HG03135 (cell line): ENCODE data around the gene LYSMD2.

ENCODE experiments used
- ATAC-seq: cut with Tn5 transposase; IDR thresholded peaks from one replicate; pipeline ENCODE4 v1.9.1; 2021; ENCODE audit warnings: mild to moderate bottlenecking, moderate library complexity; ENCODE audit not compliant: unreplicated experiment

LYSMD2 gene

DNA sequence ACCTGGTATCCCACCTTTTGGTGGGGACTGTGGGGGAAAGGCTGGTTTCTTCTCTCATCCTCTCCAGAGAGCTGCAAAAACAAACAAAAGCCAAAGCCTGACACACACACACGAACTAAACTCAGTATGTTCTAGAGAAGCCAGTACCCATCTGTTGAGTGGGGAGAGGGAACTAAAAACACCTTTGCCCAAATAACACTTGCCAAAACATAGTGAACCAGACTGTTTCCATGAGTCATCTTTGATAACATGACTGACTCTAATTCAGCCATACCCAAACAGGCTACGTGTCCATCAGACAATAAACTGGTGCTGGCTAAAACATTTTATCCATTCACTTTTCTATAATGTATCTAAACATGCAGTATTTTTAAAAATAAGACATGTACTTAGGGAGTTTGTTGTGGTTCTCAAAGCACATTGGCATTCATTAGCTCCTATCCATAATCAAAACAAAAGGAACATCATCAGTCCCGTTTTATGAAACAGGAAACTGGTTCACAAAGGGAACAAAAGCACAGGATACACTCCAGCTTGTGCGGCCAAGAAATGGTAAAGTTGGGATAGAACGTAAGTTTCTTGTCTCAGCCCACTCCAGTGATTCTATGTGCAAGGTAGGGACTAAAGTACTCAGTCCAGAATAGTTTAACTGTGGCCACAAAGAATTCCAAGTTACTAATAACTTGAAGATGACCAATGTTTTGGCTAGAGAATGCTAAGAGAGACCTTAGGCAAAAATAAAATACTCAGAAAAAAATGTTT, 16.1 kb downstream of the LYSMD2 start:
- no peak for ATAC-seq

DNA sequence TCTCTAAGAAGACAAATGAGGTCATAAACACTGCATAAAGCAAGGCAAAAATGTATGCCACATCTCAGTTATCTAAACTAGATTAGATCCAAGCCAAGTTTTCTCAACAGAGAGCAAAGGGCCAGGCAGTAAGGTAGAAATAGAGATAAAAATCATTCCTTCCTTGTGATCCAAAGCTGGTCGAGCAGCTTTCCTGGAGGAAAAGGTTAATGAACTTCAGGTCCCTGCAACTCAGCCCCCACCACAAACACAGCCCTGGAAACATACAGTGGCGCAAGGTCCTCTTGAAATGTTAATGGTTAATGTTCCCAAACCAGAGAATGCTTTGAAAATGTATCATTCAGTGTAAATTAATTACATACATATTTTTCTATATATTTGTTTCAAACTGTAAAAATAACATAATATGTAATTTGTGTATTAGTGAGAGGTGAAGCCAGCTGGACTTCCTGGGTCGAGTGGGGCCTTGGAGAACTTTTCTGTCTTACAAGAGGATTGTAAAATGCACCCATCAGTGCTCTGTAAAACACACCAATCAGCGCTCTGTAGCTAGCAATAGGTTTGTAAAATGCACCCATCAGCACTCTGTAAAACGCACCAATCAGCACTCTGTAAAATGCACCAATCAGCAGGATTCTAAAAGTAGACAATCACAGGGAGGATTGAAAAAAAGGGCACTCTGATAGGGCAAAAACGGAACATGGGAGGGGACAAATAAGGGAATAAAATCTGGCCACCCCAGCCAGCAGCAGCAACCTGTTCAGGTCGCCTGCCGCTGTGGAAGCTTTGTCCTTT, 17.1 kb downstream of the LYSMD2 start:
- no peak for ATAC-seq

DNA sequence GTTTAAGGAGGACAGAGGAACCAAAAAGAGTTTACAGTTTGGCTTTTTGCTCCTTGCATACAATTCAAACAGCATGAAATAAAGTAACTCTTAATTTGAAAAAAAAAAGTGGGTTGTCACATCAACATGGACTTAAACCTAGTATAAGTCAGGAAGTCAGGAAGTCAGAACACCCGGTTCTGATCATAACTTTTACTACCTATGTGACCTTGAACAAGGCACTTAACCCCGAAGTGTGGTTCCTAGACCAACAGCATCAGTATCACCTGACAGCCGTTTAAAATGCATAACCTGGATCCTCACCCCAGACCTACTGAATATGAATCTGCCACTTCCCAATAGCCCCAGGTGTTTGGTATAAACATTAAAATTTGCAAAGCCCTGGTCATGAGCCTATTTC, 18.7 kb downstream of the LYSMD2 start:
- no peak for ATAC-seq

DNA sequence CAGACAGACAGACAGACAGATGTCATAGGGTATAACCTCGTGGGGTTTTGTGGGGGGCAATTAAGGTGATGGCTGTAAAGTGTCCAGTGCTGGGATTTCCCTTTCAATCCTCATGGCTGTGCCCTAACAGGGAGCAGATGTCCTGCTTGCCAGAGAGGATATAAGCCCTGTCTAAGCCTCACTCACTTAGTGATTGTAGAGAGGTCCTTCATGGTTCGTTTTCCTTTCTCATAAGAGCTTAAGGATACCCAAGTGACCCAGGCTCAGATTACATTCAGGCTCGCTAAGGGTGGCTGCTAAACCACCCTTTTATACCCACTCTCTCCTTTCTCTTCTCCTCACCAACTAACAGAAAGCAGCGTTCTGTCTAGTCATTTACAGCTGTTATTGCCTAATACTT, 19.2 kb downstream of the LYSMD2 start:
- no peak for ATAC-seq

DNA sequence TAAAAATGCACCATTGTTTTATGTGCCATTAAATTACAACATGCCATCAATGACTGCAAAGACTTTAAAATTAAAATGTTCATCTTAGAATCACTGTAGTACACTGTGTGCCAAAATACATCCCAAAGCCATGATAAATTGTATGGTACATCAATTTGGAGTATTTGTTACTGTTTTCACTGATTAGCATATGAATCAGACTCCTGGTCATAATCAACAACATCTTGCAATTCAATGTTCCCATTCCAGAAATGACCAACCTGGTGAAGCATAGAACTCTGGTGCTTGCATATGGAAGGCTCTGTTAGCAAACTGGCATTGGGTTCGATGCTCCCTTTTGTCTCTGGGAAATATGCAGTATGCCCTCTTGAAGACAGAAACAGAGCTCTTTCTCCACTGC, 22.5 kb downstream of the LYSMD2 start:
- ATAC-seq: no peak

DNA sequence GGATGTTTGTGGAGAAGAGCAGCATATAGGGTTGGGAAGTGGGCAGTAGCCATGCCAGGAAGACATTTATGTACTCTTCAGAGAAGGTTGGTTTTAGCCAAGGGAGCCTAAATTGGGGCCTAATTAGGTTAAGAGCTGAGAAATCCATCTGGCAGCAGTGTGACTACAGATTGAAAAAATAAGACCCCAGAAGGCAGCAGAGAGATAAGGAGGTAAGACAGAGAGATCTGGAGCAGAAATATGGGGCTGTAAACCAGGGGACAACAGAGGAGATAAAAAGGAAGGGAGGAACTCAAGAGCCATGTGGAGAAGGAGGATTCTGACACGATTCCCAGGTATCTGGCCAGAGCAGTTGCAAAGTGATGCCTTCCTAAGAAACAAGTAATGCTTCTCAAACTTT, 23.3 kb downstream of the LYSMD2 start:
- ATAC-seq: no peak

DNA sequence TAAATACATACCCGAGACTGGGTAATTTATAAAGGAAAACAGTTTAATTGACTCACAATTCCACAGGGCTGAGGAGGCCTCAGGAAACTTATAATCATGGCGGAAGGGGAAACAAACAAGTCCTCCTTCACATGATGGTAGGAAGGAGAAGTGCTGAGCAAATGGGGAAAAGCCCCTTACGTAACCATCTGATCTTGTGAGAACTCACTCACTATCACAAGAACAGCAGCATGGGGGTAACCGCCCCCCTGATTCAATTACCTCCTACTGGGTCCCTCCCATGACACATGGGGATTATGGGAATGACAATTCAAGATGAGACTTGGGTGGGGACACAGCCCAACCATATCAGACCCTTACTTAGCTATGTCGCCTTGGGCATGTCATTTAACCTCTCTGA, 28.4 kb downstream of the LYSMD2 start:
- ATAC-seq: no peak

DNA sequence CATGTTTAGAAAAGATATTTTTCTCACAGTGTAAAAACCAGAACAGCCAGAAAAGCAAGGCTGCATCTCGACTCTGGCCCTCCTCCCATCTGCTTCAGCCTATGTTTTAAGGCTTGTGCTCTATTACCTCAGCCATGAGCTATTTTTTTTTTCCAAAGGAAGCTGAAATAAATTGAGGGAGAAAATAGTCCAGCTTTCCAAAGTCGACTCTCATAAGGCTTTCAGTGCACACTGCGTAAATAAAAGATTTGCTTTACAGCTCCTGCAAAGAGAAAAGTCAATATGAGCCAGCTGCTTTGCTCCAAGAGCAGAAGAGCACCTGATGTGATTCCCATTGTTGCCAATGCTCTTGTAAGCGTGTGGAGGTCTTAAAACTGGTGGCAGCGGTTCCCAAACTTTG, 29.4 kb downstream of the LYSMD2 start:
- no peak for ATAC-seq

DNA sequence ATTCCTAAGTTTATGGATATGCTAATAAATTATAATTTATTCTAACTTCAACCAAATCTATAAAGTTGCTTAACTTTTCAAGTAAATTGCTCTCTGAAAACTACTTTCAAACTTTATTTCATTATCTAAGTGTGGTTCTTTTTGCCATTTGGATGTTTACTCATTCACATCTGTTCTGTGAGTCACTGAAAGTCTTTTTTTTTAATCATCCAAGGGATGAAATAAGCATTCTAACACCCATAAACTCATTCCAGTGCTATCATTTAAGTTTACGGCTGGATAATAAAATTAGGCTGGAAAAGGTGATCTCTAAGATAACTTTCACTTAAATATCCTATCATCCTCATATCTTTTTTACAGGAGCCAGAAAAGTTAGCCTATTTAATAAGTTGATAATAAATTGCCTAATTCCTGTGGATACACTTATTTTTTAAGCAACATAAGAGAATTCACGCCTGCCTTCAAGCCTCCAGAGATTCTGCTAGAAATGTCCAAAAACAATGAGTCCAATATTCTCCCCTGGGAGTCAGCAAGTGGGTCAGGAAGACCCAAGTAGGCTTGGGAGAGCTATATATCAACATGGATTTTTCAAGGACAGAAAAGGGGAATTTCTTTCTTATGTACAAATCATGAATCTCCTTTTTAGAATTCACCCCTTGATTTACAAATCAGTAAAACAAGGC, 30.4 kb downstream of the LYSMD2 start:
- ATAC-seq: no peak

DNA sequence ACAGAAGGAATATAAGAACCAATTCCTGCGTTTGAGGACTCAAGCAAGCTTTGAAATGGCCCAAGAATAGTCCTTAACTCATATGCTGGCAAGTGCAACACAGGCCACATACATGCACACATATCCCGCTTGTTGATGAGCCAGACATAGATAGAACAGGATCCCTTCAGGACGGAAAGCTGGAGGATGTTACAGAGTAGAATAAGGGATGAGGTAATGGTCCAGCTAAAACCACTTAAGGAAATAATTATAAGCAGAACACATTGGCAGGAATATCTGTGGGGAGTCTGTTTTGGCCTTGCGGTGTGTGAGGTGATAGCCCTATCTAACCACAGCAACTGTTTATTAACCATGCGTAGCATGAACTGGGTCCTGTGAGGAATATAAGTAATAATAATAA, 31.2 kb downstream of the LYSMD2 start:
- ATAC-seq: no peak

DNA sequence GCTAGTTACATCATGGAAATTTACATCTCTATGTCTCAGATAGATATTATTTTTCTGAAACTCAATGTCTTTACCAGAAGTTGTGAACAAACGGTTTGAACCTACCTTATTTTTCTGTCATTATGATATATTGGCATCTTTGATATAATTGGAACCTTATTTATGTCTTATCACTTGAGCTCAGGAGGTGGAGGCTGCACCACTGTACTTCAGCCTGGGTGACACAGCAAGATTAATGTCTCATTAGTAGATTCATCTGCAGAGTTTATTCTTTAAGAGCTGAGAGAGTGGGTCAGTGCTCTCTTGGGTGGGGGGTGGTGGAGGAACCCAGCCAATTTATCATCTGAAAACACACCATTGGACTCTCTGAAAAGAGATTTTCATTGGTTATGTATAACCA, 34.7 kb downstream of the LYSMD2 start:
- no peak for ATAC-seq

DNA sequence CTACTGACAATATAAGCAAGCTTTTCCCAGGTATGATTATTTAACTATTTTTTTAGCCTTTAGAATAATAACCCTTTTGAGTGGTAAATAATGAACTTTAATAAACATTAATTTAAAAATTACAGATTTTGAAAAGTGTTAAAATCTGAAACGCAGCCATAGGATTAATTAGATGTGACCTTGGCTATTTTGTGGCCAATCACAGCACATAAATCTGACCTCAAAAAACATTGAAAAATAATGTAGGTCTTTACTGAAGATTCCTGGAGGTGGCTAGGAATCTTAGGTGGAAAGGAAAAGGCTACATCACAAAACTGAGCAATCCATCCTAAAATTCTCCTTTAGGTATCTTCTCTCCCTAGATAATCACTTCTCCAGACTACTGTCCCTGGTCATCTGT, 38.1 kb downstream of the LYSMD2 start:
- ATAC-seq: no peak

DNA sequence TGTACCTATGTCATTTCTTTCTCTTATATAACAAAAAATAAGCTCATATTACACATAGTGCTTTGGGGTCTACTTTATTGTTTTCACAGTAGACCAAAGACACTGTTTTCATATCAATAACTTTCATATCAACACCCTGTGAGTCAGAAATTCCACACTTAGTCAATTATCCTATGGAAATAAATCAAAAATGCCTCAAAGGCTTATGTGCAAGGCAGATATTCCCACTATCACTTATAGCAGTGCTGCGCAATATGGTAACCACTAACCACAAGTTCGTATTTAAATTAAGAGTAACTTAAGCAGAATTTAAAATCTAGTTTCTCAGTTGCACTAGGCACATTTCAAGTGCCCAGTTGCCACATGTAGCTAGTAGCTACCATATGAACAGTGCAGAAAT, 40.3 kb downstream of the LYSMD2 start:
- no peak for ATAC-seq

DNA sequence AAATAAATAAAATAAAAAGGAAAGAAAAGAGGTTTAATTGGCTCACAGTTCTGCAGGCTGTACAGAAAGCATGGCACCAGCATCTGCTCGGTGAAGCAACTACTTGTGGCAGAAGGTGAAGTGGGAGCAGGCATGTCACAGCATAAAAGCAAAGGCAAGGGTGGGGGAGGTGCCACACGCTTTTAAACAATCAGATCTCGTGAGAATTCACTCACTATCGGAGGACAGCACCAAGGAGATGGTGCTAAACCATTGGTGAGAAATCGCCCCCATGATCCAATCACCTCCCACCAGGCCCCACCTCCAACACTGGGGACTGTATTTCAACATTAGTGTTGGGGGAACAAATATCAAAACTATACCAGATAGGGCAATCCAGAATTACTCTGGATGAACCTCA, 40.9 kb downstream of the LYSMD2 start:
- ATAC-seq: no peak

DNA sequence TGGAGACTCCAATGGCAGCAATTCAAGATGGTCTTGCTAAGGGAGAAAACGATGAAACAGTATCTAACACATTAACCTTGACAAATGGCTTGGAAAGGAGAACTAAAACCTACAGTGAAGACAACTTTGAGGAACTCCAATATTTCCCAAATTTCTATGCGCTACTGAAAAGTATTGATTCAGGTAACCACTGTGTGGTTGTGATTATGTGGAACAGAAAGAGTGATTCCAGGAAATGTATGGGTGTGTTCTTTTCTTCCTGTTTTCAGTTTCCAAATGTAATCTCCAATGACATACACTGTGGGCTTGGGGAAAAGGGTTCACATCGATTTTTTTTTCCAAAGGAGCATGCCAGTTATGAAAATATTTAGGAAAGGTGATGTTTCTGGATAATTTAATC, 45.3 kb downstream of the LYSMD2 start:
- ATAC-seq: no peak

DNA sequence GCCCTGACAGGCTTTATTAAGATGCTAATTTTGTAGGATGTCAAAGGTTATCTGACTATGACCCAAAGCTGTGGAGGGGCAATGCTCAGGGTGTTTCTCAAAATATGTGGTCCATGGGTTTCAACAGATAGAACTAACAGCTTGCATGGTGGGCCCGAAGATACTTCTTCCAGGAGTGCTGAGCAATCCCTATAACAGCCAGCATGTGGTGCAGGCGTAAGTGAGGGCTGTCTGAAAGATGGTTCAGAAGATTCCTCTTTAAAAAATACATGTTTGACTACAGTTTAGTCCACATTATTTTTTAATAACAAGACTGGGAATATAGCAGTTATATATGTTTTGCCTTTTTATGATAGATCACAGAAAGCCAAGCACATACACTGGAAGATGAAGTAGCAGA, 48.6 kb downstream of the LYSMD2 start:
- ATAC-seq: no peak

DNA sequence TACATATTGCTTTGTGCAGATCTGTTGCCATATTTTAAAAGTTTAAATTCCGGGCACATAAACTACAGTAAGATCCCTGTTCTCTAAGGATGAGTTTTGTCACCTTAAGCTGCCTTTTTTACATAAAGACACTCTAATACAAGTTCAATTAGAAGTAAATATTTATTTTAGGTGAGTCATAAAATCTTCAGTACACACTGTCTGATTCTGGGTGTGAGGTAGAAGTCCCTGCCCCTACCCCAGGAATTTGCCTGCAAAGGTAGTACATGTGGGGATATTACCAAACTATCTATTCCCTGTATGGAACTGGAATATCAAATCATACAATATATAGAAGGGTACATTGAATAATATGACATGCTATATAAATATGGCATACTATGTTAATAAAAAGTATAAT, 49.9 kb downstream of the LYSMD2 start:
- ATAC-seq: no peak

DNA sequence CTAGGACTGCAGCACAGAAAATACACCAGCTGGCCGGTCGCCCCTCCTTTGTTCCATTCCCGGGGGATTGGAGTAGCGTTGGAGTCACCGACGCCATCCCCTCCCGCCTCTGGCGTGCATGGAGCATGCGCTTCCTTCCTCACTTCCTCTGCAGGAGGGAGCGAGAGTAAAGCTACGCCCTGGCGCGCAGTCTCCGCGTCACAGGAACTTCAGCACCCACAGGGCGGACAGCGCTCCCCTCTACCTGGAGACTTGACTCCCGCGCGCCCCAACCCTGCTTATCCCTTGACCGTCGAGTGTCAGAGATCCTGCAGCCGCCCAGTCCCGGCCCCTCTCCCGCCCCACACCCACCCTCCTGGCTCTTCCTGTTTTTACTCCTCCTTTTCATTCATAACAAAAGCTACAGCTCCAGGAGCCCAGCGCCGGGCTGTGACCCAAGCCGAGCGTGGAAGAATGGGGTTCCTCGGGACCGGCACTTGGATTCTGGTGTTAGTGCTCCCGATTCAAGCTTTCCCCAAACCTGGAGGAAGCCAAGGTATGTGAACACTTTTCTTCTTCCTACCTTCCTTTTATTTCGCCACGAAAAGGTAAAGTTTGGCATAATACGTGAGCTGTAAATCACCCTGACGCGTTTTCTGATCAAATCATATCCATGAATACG, 56.0 kb downstream of the LYSMD2 start, which contains the start of gene SCG3:
TSS of gene SCG3 (plus strand) at position 201 of the 661 bp plus-strand sequence. CDS start at position 454, 253 bp downstream.
- no peak for ATAC-seq

DNA sequence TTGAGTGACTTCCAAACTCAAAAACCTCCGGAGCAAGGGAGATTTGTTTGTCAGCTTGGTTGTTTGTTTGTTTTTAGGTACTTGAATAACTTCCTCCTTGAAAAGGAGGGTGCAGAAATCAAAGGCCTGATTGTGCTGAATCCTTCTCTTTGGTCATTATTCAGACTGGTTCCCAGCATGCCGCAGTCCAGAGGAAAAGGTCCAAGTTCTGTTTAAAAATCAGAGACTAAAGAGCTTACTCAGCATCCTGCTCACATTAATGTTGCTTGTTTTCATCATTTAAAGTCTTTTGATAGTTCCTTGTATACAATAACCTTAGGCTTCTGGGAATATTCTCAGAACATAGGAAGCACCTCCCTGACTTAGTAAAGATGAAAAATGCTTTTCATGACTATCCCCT, 57.1 kb downstream of the LYSMD2 start:
- no peak for ATAC-seq

DNA sequence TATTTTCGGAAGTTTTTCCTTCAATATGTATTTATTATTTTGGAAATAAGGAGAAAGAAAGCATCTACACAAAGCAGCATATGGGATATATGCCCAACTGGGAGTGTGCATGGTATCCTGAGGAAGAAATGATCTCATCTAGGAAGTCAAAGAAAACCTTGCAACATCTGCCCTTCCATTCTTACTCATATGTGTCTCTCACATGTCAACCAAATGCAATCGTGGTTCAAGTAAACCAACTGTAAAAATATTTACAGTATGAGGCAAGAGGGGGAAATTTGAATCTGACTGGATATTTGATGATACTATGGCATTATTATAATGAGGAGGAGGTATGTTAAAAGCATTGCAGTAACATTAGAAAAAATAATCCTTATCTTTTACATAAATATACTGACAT, 59.4 kb downstream of the LYSMD2 start:
- no peak for ATAC-seq

DNA sequence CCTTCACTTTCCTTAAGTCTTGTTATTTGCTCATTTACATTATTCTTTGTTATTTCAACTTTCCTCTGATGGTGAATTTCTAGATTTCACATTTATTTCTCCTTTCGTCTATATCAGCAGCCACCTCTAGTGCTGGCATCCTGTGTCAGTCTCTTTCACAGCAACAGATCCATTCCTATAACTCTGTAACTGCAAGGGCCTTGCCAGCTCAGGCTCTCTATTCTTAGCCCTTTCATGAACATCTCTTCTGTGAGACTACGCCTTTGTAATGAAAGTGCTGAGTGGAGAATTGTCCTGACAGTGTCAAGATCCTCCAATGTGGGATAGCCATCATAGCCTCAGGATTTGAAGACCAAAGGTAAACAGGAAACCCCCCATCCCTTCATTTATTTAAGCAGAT, 60.0 kb downstream of the LYSMD2 start:
- no peak for ATAC-seq
